OCI-LY7 (cell line): ENCODE results near the gene BRSK2. TPM values are rescaled to one million over a fixed set of nuclear protein-coding genes. Genes with fewer than 3 reads are reported as not detected.

Experiments used
- BruUV-seq: library from RNA; stranded (reverse); fragments of 400-500 nt; replicated peaks from 2 replicates; lab custom pipeline; 2021; lab: Mats Ljungman, UMichigan
- CTCF ChIA-PET: fragments of 300-600 bp; sonication (Branson Sonifier 250); formaldehyde crosslinking; loops from one replicate; lab custom pipeline; 2022; ENCODE audit warnings: antibody characterized with exemption; ENCODE audit not compliant: unreplicated experiment; lab: Charles Lee
- POLR2A ChIA-PET: fragments of 300-600 bp; sonication (Branson Sonifier 250); formaldehyde crosslinking; loops from one replicate; lab custom pipeline; 2022; ENCODE audit warnings: antibody characterized with exemption; lab: Charles Lee
- DNase-seq: peaks from one replicate; pipeline ENCODE4 v3.0.0-alpha.2; 2015; ENCODE audit warnings: low spot score
- H2AFZ ChIP-seq: fragments of 200-600 bp; sonication (generic), shearing (Covaris generic); 2 replicates; pipeline ENCODE4 v1.6.1; 2014; ENCODE audit warnings: mild to moderate bottlenecking, antibody characterized with exemption, low read length, moderate library complexity
- H3K27ac ChIP-seq: fragments of 200-600 bp; sonication (generic); 2 replicates; pipeline ENCODE4 v1.5.1; 2014; ENCODE audit warnings: mixed run types, low read depth, mild to moderate bottlenecking, moderate library complexity, low read length, inconsistent platforms; ENCODE audit not compliant: poor library complexity, severe bottlenecking
- H3K36me3 ChIP-seq: fragments of 200-600 bp; sonication (generic); 2 replicates; pipeline ENCODE4 v1.6.1; 2014; ENCODE audit warnings: mild to moderate bottlenecking, antibody characterized with exemption, low read length, moderate library complexity, mixed read lengths; ENCODE audit not compliant: insufficient read depth
- H3K4me1 ChIP-seq: fragments of 200-600 bp; sonication (generic); 2 replicates; pipeline ENCODE4 v1.5.1; 2014; ENCODE audit warnings: mild to moderate bottlenecking, low read length; ENCODE audit not compliant: insufficient read depth, poor library complexity, severe bottlenecking
- H3K4me2 ChIP-seq: fragments of 200-600 bp; sonication (generic); 2 replicates; pipeline ENCODE4 v1.6.1; 2014; ENCODE audit warnings: mild to moderate bottlenecking, low read length
- H3K4me3 ChIP-seq: fragments of 200-600 bp; sonication (generic); 2 replicates; pipeline ENCODE4 v1.5.1; 2014; ENCODE audit warnings: mild to moderate bottlenecking, low read depth, low read length; ENCODE audit not compliant: poor library complexity, severe bottlenecking
- H3K79me2 ChIP-seq: fragments of 200-600 bp; sonication (generic); 2 replicates; pipeline ENCODE4 v1.6.1; 2016; ENCODE audit warnings: low read depth, mild to moderate bottlenecking, low read length, moderate library complexity, mixed read lengths; ENCODE audit not compliant: insufficient read depth
- H3K9me2 ChIP-seq: fragments of 200-600 bp; sonication (generic); 2 replicates; pipeline ENCODE4 v1.6.1; 2016; ENCODE audit warnings: mild to moderate bottlenecking, low read length, mixed read lengths; ENCODE audit not compliant: insufficient read depth
- H3K9me3 ChIP-seq: fragments of 200-600 bp; sonication (generic); 2 replicates; pipeline ENCODE4 v1.6.1; 2014; ENCODE audit warnings: mild to moderate bottlenecking, mixed run types, low read length, mixed read lengths
- H4K20me1 ChIP-seq: fragments of 200-600 bp; sonication (generic); 2 replicates; pipeline ENCODE4 v1.6.1; 2014; ENCODE audit warnings: mild to moderate bottlenecking, antibody characterized with exemption, low read length, moderate library complexity, mixed read lengths; ENCODE audit not compliant: insufficient read depth
- CTCF ChIP-seq: fragments of 200-600 bp; sonication (generic); conservative IDR thresholded peaks from 2 replicates; pipeline ENCODE4 v1.5.1; 2014; ENCODE audit warnings: mild to moderate bottlenecking, antibody characterized with exemption, low read length, moderate library complexity, mixed read lengths
- EZH2phosphoT487 ChIP-seq: fragments of 200-600 bp; sonication (generic); IDR thresholded peaks from 2 replicates; pipeline ENCODE4 v1.6.1; 2018; ENCODE audit warnings: low read depth, borderline replicate concordance, mild to moderate bottlenecking, mixed run types, antibody characterized with exemption, low read length, moderate library complexity, mixed read lengths
- intact Hi-C: fragments of 100-400 bp; cut with micrococcal nuclease; formaldehyde crosslinking; loops from one replicate; pipeline ENCODE4 v1.10.0; 2022; ENCODE audit not compliant: unreplicated experiment
- total RNA-seq, 2 experiments: library from RNA; depleted of rRNA in 1 of 2; stranded (reverse); fragments of >200 nt in 1 of 2; shearing (Covaris generic) in 1 of 2; gene quantifications; 2 replicates each; pipeline ENCODE4 v1.2.3, GENCODE V29; 2014 to 2022

BRSK2 gene
- total RNA-seq, 2 experiments from 2014 or later = not detected

DNA sequence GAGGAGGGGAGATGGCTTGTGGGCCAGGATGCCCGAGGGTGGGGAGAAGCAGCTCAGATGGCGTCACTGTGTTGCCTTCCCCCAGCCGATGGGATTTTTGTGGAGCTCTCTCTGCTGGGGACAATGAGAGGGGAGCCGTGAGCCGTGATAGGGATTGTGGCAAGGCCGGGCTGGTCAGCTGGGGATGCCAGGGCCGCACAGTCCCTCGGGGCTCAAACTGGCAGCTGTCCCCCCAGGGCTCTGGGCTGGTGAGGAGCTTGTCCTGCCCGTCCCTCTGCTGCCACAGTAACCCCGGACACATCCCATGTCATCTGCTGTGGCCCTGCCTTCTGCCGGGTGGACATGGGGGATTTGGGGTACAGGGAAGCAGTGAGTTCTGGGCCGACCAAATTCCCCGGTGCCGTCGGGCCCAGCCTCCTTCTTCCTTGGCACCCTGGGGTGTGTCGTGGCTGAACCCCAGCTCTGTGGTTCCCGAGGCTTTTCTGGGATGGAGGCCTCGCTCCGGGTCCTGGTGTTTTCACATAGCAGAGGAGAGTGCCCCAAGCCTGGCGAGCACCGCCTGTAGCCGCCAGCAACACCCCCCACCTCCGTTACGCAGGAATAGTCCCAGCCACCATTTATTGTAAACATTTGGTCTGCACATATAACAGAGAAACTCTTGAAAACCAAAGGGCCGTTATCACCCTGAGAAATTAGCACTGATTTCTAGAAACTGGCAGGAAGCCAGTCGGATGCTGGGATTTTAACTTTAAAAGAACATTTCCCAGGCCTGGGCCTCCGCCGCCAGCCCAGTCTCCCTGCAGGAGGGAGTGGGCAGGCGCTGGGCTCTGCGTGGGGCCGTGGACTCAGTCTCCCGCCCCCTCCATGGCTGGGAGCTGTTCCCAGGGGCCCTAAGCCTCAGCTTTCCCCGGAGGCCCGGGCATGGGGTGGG lies 9.9 kb downstream of the BRSK2 start:
- CTCF ChIA-PET = interaction anchor here (0.6 kb wide), 1 partner anchor 60 kb away, joined by 5 read pairs; no protein-coding TSS in a partner anchor
- DNase-seq = no peak
- TF ChIP-seq CTCF (no peak), EZH2phosphoT487 (no peak)
- H4K20me1 ChIP-seq = no peaks in the 10 kb centered on the region
- H3K9me3 ChIP-seq = no peaks in the 10 kb centered on the region
- POLR2A ChIA-PET = no interaction called here
- H3K4me3 ChIP-seq = no peak overlapping the region
- no peak overlapping the region for H3K4me2 ChIP-seq
- intact Hi-C loops = no loop called here
- H3K9me2 ChIP-seq = no peaks in the 10 kb centered on the region
- no peaks in the 10 kb centered on the region for H3K4me1 ChIP-seq
- no peak overlapping the region for H2AFZ ChIP-seq
- BruUV-seq = no TSS peak
- H3K79me2 ChIP-seq = no peaks in the 10 kb centered on the region
- no peaks in the 10 kb centered on the region for H3K36me3 ChIP-seq
- H3K27ac ChIP-seq = no peak overlapping the region

- Histone ChIP-seq H3K36me3 (no peaks in the 10 kb centered on the region), H2AFZ (no peak overlapping the region), H3K79me2 (no peaks in the 10 kb centered on the region), H3K4me2 (no peak overlapping the region), H3K9me2 (no peaks in the 10 kb centered on the region), H3K4me1 (no peaks in the 10 kb centered on the region), H3K27ac (no peak overlapping the region), H4K20me1 (no peaks in the 10 kb centered on the region), H3K9me3 (no peaks in the 10 kb centered on the region), H3K4me3 (no peak overlapping the region)
- ChIA-PET POLR2A (no interaction called here), CTCF (no interaction called here)
- no TSS peak for BruUV-seq
- no peak for DNase-seq
- TF ChIP-seq CTCF (no peak), EZH2phosphoT487 (no peak)
- intact Hi-C loops = no loop called here
Measured at GRCh38 chr11:1400317-1401170, 10.8 kb downstream of the BRSK2 start.
